ENCODE results near the gene MRGPRX3.

- TF ChIP-seq CTCF (conservative IDR thresholded peaks at IDR 0.05; ENCODE audit: low read depth, low read length) (no peak), POLR2A (IDR thresholded peaks at IDR 0.05; ENCODE audit: low read depth, low read length) (no peak), RAD21 (IDR thresholded peaks at IDR 0.05; ENCODE audit: low read length) (no peak), SMC3 (IDR thresholded peaks at IDR 0.05; ENCODE audit: low read depth, low read length) (no peak), USF2 (IDR thresholded peaks at IDR 0.05; ENCODE audit: low read depth, low read length) (no peak), RCOR1 (IDR thresholded peaks at IDR 0.05; ENCODE audit: insufficient replicate concordance, low read length) (no peak), MAZ (IDR thresholded peaks at IDR 0.05; ENCODE audit: borderline replicate concordance, low read depth, low read length) (no peak)
Measured at GRCh38 chr11:18135308-18135707, 2.9 kb downstream of the MRGPRX3 start.

Measured in IMR-90 (cell line).